ENCODE measurements around the gene SORCS1. TPM values are rescaled to one million over a fixed set of nuclear protein-coding genes. Genes with fewer than 3 reads are reported as not detected.
"Not testable (repeated sequence)": the region's sequence is repeated elsewhere in the genome, so short reads cannot be mapped to it uniquely, and the experiment has no call there.

The SORCS1 gene
- total RNA-seq, 1 donor: not detected

- TF ChIP-seq, protein P1, sequence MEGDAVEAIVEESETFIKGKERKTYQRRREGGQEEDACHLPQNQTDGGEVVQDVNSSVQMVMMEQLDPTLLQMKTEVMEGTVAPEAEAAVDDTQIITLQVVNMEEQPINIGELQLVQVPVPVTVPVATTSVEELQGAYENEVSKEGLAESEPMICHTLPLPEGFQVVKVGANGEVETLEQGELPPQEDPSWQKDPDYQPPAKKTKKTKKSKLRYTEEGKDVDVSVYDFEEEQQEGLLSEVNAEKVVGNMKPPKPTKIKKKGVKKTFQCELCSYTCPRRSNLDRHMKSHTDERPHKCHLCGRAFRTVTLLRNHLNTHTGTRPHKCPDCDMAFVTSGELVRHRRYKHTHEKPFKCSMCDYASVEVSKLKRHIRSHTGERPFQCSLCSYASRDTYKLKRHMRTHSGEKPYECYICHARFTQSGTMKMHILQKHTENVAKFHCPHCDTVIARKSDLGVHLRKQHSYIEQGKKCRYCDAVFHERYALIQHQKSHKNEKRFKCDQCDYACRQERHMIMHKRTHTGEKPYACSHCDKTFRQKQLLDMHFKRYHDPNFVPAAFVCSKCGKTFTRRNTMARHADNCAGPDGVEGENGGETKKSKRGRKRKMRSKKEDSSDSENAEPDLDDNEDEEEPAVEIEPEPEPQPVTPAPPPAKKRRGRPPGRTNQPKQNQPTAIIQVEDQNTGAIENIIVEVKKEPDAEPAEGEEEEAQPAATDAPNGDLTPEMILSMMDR (IDR thresholded peaks at IDR 0.05; ENCODE audit: insufficient read depth, low read depth, low read length): no peak
- no peak overlapping the region for H3K4me3 ChIP-seq (ENCODE audit: low read depth, low read length)
- no peak for DNase-seq (ENCODE audit: low read depth)
Observed at GRCh38 chr10:107033799-107034422, 130.6 kb downstream of the SORCS1 start.

DNA sequence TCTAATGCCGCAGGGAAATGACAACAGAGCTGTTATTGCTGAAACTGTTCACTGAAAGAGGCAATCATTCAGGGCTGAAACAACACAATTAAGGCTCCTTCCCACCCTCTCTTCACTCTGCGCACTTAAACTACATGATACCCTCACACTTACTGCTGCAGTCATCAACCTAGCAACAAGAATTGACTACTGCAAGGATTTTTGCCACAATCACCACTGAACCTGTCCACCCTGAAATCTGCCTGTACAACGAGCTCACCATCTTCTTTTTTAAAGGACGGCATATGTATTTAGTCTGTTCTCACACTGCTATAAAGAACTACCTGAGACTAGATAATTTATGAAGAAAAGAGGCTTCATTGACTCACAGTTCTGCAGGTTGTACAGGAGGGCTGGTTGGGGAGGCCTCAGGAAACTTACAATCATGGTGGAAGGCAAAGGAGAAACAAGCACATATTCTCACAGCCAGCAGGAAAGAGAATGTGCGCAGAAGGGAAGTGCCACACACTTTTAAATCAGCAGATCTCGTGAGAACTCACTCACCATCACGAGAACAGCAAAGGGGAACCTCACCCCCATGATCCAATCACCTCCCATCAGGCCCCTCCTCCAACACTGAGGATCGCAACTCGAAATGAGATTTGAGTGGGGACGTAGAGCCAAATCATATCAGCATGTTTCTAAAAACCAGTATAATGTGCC lies 131.7 kb downstream of the SORCS1 start:
- no peak for DNase-seq (ENCODE audit: low read depth)
- TF ChIP-seq, protein P1 (IDR thresholded peaks at IDR 0.05; ENCODE audit: insufficient read depth, low read depth, low read length): no peak
- H3K4me3 ChIP-seq (ENCODE audit: low read depth, low read length): no peak overlapping the region

- TF ChIP-seq, protein P1 (IDR thresholded peaks at IDR 0.05; ENCODE audit: insufficient read depth, low read depth, low read length): no peak
- H3K4me3 ChIP-seq (ENCODE audit: low read depth, low read length): no peak overlapping the region
- DNase-seq (ENCODE audit: low read depth): no peak
Observed at GRCh38 chr10:107031931-107032699, 132.4 kb downstream of the SORCS1 start.

DNA sequence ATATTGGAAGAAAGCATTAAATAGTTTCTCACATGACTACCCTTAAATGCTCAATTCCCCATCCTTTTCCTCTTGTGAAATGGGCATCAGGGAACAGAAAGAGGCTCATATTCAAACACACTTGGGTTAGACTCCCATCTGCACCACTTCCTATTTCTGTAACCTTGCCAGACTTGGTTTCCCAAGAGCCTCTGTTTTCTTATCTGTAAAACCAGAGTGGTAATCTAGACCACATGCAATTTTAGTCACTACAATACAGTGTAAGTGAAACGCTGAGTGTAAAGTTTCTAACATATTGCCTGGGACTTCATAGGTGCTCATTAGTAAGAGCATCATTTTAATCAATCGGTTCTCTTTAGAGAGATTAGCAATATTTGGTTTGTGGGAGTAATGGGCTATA lies 136.3 kb downstream of the SORCS1 start:
- TF ChIP-seq, protein P1 (IDR thresholded peaks at IDR 0.05; ENCODE audit: insufficient read depth, low read depth, low read length): no peak
- DNase-seq (ENCODE audit: low read depth): no peak
- H3K4me3 ChIP-seq (ENCODE audit: low read depth, low read length): no peak overlapping the region

DNA sequence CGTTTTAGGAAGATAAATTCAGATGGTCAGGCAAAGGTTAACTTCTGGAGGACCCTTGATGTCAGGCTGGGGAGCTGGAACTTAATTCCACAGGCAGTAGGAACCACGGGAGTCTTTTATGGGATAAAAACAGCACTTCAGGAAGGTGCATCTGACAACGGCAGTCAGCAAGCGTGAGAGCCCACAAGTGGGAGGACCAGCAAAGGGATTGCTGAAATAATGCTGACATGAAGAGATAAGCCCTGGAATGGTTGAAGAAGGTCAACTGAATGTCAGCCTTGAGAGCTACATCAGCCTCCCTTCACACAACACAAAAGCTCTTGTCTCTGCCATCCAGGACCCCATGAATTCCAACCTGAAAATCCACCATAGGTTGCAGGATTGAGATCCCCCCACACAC lies 138.8 kb downstream of the SORCS1 start:
- no peak for DNase-seq (ENCODE audit: low read depth)
- TF ChIP-seq, protein P1 (IDR thresholded peaks at IDR 0.05; ENCODE audit: insufficient read depth, low read depth, low read length): no peak
- H3K4me3 ChIP-seq (ENCODE audit: low read depth, low read length): no peak overlapping the region

- DNase-seq (ENCODE audit: low read depth); H3K4me3 ChIP-seq (ENCODE audit: low read depth, low read length): not testable (repeated sequence)
Observed at GRCh38 chr10:107024033-107024432, 140.5 kb downstream of the SORCS1 start.
